ENCODE measurements around the gene GPC6.

Gene GPC6

GRCh38 chr13:94309576-94309975 is 1083.0 kb downstream of the GPC6 start:
- no peaks in the 10 kb centered on the region for H3K36me3 ChIP-seq (replicated peaks; ENCODE audit: insufficient read depth, low read length)
- H3K79me2 ChIP-seq (ENCODE audit: low read length) = no peaks in the 10 kb centered on the region
- no peaks in the 10 kb centered on the region for H3K27me3 ChIP-seq (replicated peaks; ENCODE audit: insufficient read depth, low read length)
- peaks cover 21% of the 10 kb centered on the region for H3K4me1 ChIP-seq (ENCODE audit: low read length)
- no peak overlapping the region for H3K4me3 ChIP-seq (ENCODE audit: low read length)
- H3K9me3 ChIP-seq (replicated peaks; ENCODE audit: insufficient read depth, low read length) = no peaks in the 10 kb centered on the region
- H3K9ac ChIP-seq (ENCODE audit: low read length) = no peak overlapping the region
- H3F3A ChIP-seq (ENCODE audit: insufficient read depth, low read length) = peaks cover 16% of the 10 kb centered on the region
- H3K27ac ChIP-seq (ENCODE audit: low read length) = no peak overlapping the region
- no peaks in the 10 kb centered on the region for H3K9me2 ChIP-seq (replicated peaks; ENCODE audit: insufficient read depth, low read length)
- no peak overlapping the region for H3K4me2 ChIP-seq (ENCODE audit: low read depth, low read length)
- no peaks in the 10 kb centered on the region for H4K20me1 ChIP-seq (ENCODE audit: insufficient read depth, low read length)
- no peak overlapping the region for H2AFZ ChIP-seq (ENCODE audit: low read length)
- no peak for DNase-seq
- TF ChIP-seq EZH2phosphoT487 (IDR thresholded peaks at IDR 0.05; ENCODE audit: low read length) (no peak), EZH2 (optimal IDR thresholded peaks at IDR 0.05; ENCODE audit: low read depth, low read length) (no peak)
- TF ChIP-seq, protein P1, sequence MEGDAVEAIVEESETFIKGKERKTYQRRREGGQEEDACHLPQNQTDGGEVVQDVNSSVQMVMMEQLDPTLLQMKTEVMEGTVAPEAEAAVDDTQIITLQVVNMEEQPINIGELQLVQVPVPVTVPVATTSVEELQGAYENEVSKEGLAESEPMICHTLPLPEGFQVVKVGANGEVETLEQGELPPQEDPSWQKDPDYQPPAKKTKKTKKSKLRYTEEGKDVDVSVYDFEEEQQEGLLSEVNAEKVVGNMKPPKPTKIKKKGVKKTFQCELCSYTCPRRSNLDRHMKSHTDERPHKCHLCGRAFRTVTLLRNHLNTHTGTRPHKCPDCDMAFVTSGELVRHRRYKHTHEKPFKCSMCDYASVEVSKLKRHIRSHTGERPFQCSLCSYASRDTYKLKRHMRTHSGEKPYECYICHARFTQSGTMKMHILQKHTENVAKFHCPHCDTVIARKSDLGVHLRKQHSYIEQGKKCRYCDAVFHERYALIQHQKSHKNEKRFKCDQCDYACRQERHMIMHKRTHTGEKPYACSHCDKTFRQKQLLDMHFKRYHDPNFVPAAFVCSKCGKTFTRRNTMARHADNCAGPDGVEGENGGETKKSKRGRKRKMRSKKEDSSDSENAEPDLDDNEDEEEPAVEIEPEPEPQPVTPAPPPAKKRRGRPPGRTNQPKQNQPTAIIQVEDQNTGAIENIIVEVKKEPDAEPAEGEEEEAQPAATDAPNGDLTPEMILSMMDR (IDR thresholded peaks at IDR 0.05; ENCODE audit: low read length) = no peak

DNA sequence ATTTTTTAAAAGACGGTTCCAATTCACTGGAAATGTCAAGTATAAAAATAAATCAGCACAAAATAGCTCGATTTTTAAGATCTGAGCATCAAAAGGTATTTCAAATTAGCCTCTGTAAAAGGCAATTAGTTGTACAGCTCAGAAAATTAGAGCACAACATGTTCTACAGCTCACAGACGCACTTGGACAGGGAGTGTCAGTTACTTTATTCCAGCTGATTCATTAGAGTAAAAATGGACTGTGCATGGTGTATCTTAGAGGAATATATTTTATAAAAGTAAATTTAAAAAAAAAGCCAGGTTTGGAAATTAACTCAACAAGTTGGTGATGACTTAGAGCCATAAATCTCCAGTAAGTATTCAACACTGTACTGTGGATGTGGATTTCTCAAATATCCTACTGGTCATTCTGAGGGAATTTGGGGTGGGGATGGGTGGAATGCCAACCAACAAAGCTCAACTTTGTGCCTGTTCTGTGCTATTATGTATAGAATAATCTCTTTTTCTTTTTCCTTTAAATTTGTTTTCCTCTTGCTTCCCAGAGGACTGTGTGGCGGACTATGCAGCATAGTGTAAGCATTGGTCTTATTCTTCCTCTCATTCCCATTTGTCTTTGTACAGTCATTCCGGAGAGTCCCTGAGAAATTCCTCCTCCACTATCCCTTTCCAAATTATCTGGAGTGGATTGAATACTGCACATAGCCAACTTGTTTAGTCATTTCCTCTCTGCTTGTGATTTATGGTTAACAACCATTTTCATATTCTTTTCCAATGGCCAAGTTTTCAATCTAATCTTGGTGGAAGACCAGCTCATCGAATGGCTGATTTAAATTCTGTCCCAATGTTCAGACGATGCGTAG is 1083.6 kb downstream of the GPC6 start:
- no peak overlapping the region for H2AFZ ChIP-seq (ENCODE audit: low read length)
- no peak overlapping the region for H3K27ac ChIP-seq (ENCODE audit: low read length)
- H3K4me1 ChIP-seq (ENCODE audit: low read length) = peaks cover 21% of the 10 kb centered on the region
- no peak overlapping the region for H3K9ac ChIP-seq (ENCODE audit: low read length)
- no peaks in the 10 kb centered on the region for H3K9me2 ChIP-seq (replicated peaks; ENCODE audit: insufficient read depth, low read length)
- H4K20me1 ChIP-seq (ENCODE audit: insufficient read depth, low read length) = no peaks in the 10 kb centered on the region
- H3K4me2 ChIP-seq (ENCODE audit: low read depth, low read length) = no peak overlapping the region
- H3K4me3 ChIP-seq (ENCODE audit: low read length) = no peak overlapping the region
- no peaks in the 10 kb centered on the region for H3K9me3 ChIP-seq (replicated peaks; ENCODE audit: insufficient read depth, low read length)
- peaks cover 16% of the 10 kb centered on the region for H3F3A ChIP-seq (ENCODE audit: insufficient read depth, low read length)
- H3K79me2 ChIP-seq (ENCODE audit: low read length) = no peaks in the 10 kb centered on the region
- no peaks in the 10 kb centered on the region for H3K27me3 ChIP-seq (replicated peaks; ENCODE audit: insufficient read depth, low read length)
- DNase-seq = no peak
- TF ChIP-seq EZH2 (optimal IDR thresholded peaks at IDR 0.05; ENCODE audit: low read depth, low read length) (no peak), EZH2phosphoT487 (IDR thresholded peaks at IDR 0.05; ENCODE audit: low read length) (no peak)
- TF ChIP-seq, protein P1 (IDR thresholded peaks at IDR 0.05; ENCODE audit: low read length) = no peak
- no peaks in the 10 kb centered on the region for H3K36me3 ChIP-seq (replicated peaks; ENCODE audit: insufficient read depth, low read length)

DNA sequence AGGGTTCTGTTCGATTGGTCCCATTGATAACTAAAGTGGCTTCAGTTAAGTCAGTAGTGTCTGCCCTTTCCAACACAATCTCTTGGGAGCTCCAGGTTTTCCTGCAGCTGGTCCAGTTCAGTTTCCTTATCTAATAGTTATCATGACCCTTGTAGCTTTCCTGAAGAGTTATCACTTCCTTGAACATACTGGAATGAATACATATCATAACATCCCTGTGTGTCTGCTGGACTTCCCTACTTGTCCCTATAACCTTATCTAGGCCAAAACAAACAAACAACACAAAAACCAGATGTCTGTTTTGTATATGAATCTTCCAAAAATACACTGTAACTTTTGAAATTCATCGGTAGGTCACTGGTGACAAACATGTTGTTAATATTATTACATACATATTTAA is 1085.3 kb downstream of the GPC6 start:
- Histone ChIP-seq H2AFZ (ENCODE audit: low read length) (no peak overlapping the region), H3K9me3 (replicated peaks; ENCODE audit: insufficient read depth, low read length) (no peaks in the 10 kb centered on the region), H3K9ac (ENCODE audit: low read length) (no peak overlapping the region), H3K4me1 (ENCODE audit: low read length) (peaks cover 21% of the 10 kb centered on the region), H3K27me3 (replicated peaks; ENCODE audit: insufficient read depth, low read length) (no peaks in the 10 kb centered on the region), H3K36me3 (replicated peaks; ENCODE audit: insufficient read depth, low read length) (no peaks in the 10 kb centered on the region), H3K27ac (ENCODE audit: low read length) (no peak overlapping the region), H4K20me1 (ENCODE audit: insufficient read depth, low read length) (no peaks in the 10 kb centered on the region), H3F3A (ENCODE audit: insufficient read depth, low read length) (peaks cover 16% of the 10 kb centered on the region), H3K79me2 (ENCODE audit: low read length) (no peaks in the 10 kb centered on the region), H3K4me3 (ENCODE audit: low read length) (no peak overlapping the region), H3K4me2 (ENCODE audit: low read depth, low read length) (peak overlapping the region; percentile 53; the same call in 1 of the 2 replicates), H3K9me2 (replicated peaks; ENCODE audit: insufficient read depth, low read length) (no peaks in the 10 kb centered on the region)
- TF ChIP-seq, protein P1 (IDR thresholded peaks at IDR 0.05; ENCODE audit: low read length) = no peak
- TF ChIP-seq EZH2phosphoT487 (IDR thresholded peaks at IDR 0.05; ENCODE audit: low read length) (no peak), EZH2 (optimal IDR thresholded peaks at IDR 0.05; ENCODE audit: low read depth, low read length) (no peak)
- DNase-seq = no peak
